Mesenteric fat pad (tissue), 1 donor: ENCODE results near the gene NUPR1. TPM values are rescaled to one million over a fixed set of nuclear protein-coding genes. Genes with fewer than 3 reads are reported as not detected.
A peak's percentile ranks its signal among the peaks of the same experiment; 100 is the strongest.
"Not testable (repeated sequence)": the region's sequence is repeated elsewhere in the genome, so short reads cannot be mapped to it uniquely, and the experiment has no call there.

Experiments used
- DNase-seq: peaks from one replicate; pipeline ENCODE4 v3.0.0-alpha.2; 2020; ENCODE audit warnings: low spot score
- long read RNA-seq: library from polyadenylated mRNA; unstranded; transcript quantifications from one replicate; pipeline ENCODE4 v2.0.0, GENCODE V29; 2020
- total RNA-seq: library from RNA; stranded (reverse); fragmentation: NEBNext Ultra II Directional; extraction: Animal tissue kit (Norgen Biotek cat#: 25700); gene quantifications from one replicate; pipeline ENCODE4 v1.2.1, GENCODE V29; 2021
- donor health status: DM: yes; HTN: yes; CAD: no.

The NUPR1 gene
- total RNA-seq, result 116 TPM
- long read RNA-seq, full-length matches to known transcripts, result 60 of 63 reads
- long read RNA-seq, partial matches to known transcripts, result 0 of 63 reads
- long read RNA-seq, other reads (novel, unspliced or antisense), result 3 of 63 reads

GRCh38 chr16:28538733-28539596 lies at the start of gene NUPR1:
TSS of gene NUPR1 (minus strand) at chr16:28538974. CDS start at chr16:28538907, 67 bp downstream.
- DNase-seq, result peak; percentile 94

GRCh38 chr16:28587386-28587785 lies 48.6 kb upstream of the NUPR1 start:
- no peak for DNase-seq

- DNase-seq, result no peak
Measured at GRCh38 chr16:28586466-28586865, 47.7 kb upstream of the NUPR1 start.

GRCh38 chr16:28585674-28586073 lies 46.9 kb upstream of the NUPR1 start:
- no peak for DNase-seq

GRCh38 chr16:28580726-28581315 lies 42.0 kb upstream of the NUPR1 start:
- no peak for DNase-seq

- DNase-seq, result no peak
Measured at GRCh38 chr16:28575446-28576109, 36.8 kb upstream of the NUPR1 start.

- no peak for DNase-seq
Measured at GRCh38 chr16:28574925-28575324, 36.2 kb upstream of the NUPR1 start.

GRCh38 chr16:28573738-28574718 lies 35.3 kb upstream of the NUPR1 start:
- no peak for DNase-seq

- DNase-seq, result no peak
Measured at GRCh38 chr16:28572696-28573510, 34.1 kb upstream of the NUPR1 start.

GRCh38 chr16:28569968-28570752 lies 31.4 kb upstream of the NUPR1 start:
- DNase-seq, result no peak

- DNase-seq, result no peak
Measured at GRCh38 chr16:28569021-28569420, 30.2 kb upstream of the NUPR1 start.

- no peak for DNase-seq
Measured at GRCh38 chr16:28567292-28567691, 28.5 kb upstream of the NUPR1 start.

GRCh38 chr16:28566233-28566925 lies 27.6 kb upstream of the NUPR1 start:
- DNase-seq, result not testable (repeated sequence)

- DNase-seq, result no peak
Measured at GRCh38 chr16:28563218-28563617, 24.4 kb upstream of the NUPR1 start.

GRCh38 chr16:28562199-28562598 lies 23.4 kb upstream of the NUPR1 start:
- no peak for DNase-seq

- no peak for DNase-seq
Measured at GRCh38 chr16:28561557-28562187, 22.9 kb upstream of the NUPR1 start.

GRCh38 chr16:28558456-28558855 lies 19.7 kb upstream of the NUPR1 start:
- DNase-seq, result no peak

GRCh38 chr16:28556914-28557320 lies 18.1 kb upstream of the NUPR1 start:
- DNase-seq, result no peak
